Right lobe of liver (tissue), 4 donors: ENCODE data around the gene MAPK4.

Source experiments
- POLR2A ChIP-seq: fragments of 450-650 bp; IDR thresholded peaks from one replicate; pipeline ENCODE4 v1.6.1; 2017; ENCODE audit warnings: antibody characterized with exemption, mild to moderate bottlenecking
- TF ChIP-seq, protein P1 (sequence below), 4 donors: fragments of 200-600 bp in 3 of 4; fragments of 450-650 bp in 1 of 4; IDR thresholded peaks; one replicate each; pipeline versions ENCODE4 v1.5.1 to v1.8.0; 2016 to 2022; ENCODE audit warnings: antibody characterized with exemption in 4 of 4, mild to moderate bottlenecking in 2 of 4
- donor health status: DM: no; HTN: no; CAD: no.
- donor health status: DM: no; HTN: no; CAD: no.
- donor health status: DM: no; HTN: yes; CAD: no.

GRCh38 chr18:50745945-50746344 is 186.1 kb downstream of the MAPK4 start:
- TF ChIP-seq, protein P1, sequence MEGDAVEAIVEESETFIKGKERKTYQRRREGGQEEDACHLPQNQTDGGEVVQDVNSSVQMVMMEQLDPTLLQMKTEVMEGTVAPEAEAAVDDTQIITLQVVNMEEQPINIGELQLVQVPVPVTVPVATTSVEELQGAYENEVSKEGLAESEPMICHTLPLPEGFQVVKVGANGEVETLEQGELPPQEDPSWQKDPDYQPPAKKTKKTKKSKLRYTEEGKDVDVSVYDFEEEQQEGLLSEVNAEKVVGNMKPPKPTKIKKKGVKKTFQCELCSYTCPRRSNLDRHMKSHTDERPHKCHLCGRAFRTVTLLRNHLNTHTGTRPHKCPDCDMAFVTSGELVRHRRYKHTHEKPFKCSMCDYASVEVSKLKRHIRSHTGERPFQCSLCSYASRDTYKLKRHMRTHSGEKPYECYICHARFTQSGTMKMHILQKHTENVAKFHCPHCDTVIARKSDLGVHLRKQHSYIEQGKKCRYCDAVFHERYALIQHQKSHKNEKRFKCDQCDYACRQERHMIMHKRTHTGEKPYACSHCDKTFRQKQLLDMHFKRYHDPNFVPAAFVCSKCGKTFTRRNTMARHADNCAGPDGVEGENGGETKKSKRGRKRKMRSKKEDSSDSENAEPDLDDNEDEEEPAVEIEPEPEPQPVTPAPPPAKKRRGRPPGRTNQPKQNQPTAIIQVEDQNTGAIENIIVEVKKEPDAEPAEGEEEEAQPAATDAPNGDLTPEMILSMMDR (IDR thresholded peaks at IDR 0.05), result no peak
- no peak for TF ChIP-seq POLR2A
